Measurements from ENCODE around the gene DNAJC16. TPM values are rescaled to one million over a fixed set of nuclear protein-coding genes. Genes with fewer than 3 reads are reported as not detected.
"Not testable (repeated sequence)": the region's sequence is repeated elsewhere in the genome, so short reads cannot be mapped to it uniquely, and the experiment has no call there.

DNAJC16 gene
- total and polyA plus RNA-seq, 2 of the 4 experiments (the other 2 are of a cell fraction): 8.0 to 13.1 TPM

- no peak overlapping the region for H4K91ac ChIP-seq (ENCODE audit: insufficient read depth, low read depth, low read length)
- H3K9ac ChIP-seq (ENCODE audit: low read depth, low read length): no peak overlapping the region
- H2BK5ac ChIP-seq (ENCODE audit: low read depth, low read length, poor library complexity, severe bottlenecking): no peak overlapping the region
- no peak overlapping the region for H2AK5ac ChIP-seq (ENCODE audit: low read depth, low read length)
- in situ Hi-C loops (cut with MboI; ENCODE audit: low sequenced_read_pairs): no loop called here
- no peak overlapping the region for H4K8ac ChIP-seq (ENCODE audit: low read depth in 2 of 2, low read length in 2 of 2)
- H3K9me1 ChIP-seq (ENCODE audit: insufficient read depth, low read length): no peaks in the 10 kb centered on the region
- no peaks in the 10 kb centered on the region for H3K4me1 ChIP-seq (ENCODE audit: control insufficient read depth, insufficient read depth, low read length)
- no peak overlapping the region for H2BK120ac ChIP-seq (ENCODE audit: low read depth, low read length)
- dilution Hi-C loops (cut with HindIII; ENCODE audit: low sequenced_read_pairs, unreplicated experiment): no loop called here
- intact Hi-C loops (cut with micrococcal nuclease): no loop called here
- no peak overlapping the region for H3K4me3 ChIP-seq (ENCODE audit: insufficient read depth, low read depth, low read length)
- no peaks in the 10 kb centered on the region for H3K9me3 ChIP-seq (ENCODE audit: control insufficient read depth, insufficient read depth, low read length)
- no peak overlapping the region for H3K4me2 ChIP-seq (ENCODE audit: low read depth, low read length)
- no peak overlapping the region for H3K23ac ChIP-seq (ENCODE audit: low read depth, low read length)
- H4K5ac ChIP-seq (ENCODE audit: low read depth, low read length): no peak overlapping the region
- DNase-seq (no peak), ATAC-seq (ENCODE audit: low read depth) (no peak)
- no peak overlapping the region for H3K4ac ChIP-seq (ENCODE audit: low read depth, low read length)
- H4K20me1 ChIP-seq (ENCODE audit: insufficient read depth, low read length): no peaks in the 10 kb centered on the region
- H2BK20ac ChIP-seq (ENCODE audit: low read depth, low read length): no peak overlapping the region
- no peaks in the 10 kb centered on the region for H3K79me1 ChIP-seq (ENCODE audit: low read depth in 1 of 2, low read length in 2 of 2)
- no peak overlapping the region for H2AFZ ChIP-seq (replicated peaks; ENCODE audit: low read length, poor library complexity)
- H3K27me3 ChIP-seq (ENCODE audit: control insufficient read depth, insufficient read depth, low read length): no peaks in the 10 kb centered on the region
- H2BK15ac ChIP-seq (ENCODE audit: low read depth, low read length): no peak overlapping the region
- BruUV-seq (replicated peaks): no TSS peak
- no peak overlapping the region for H2AK9ac ChIP-seq (replicated peaks; ENCODE audit: low read depth, low read length, poor library complexity)
- no peak overlapping the region for H3K14ac ChIP-seq (replicated peaks; ENCODE audit: low read depth, low read length)
- no peak overlapping the region for H3K18ac ChIP-seq (ENCODE audit: low read depth, low read length)
- H3K36me3 ChIP-seq (ENCODE audit: control insufficient read depth, insufficient read depth, low read length): peaks cover 8% of the 10 kb centered on the region
- WGBS, 2 experiments (ENCODE audit: extremely low coverage in 2 of 2, insufficient read length in 1 of 2): 90% methylated on average over 2 of the region's 13 CpGs; no CpG with 5 or more reads in 1 of the 2 experiments
- ChIA-PET CTCF (no interaction called here), POLR2A (ENCODE audit: unreplicated experiment) (no interaction called here)
- H3K56ac ChIP-seq (ENCODE audit: extremely low read depth, insufficient read depth, low read length): no peak overlapping the region
- H3K27ac ChIP-seq (ENCODE audit: insufficient read depth, low read length): no peak overlapping the region
- TF ChIP-seq BHLHE40 (IDR thresholded peaks at IDR 0.05; ENCODE audit: low read depth, low read length) (no peak), MXI1 (IDR thresholded peaks at IDR 0.05; ENCODE audit: borderline replicate concordance, low read depth, low read length) (no peak), RAD21 (IDR thresholded peaks at IDR 0.05; ENCODE audit: low read length) (no peak), NFE2L2 (IDR thresholded peaks at IDR 0.05; ENCODE audit: low read depth, low read length) (no peak), CEBPB (IDR thresholded peaks at IDR 0.05; ENCODE audit: low read depth, low read length) (no peak), CHD1 (IDR thresholded peaks at IDR 0.05; ENCODE audit: low read depth, low read length) (no peak)
- TF ChIP-seq, protein P1, sequence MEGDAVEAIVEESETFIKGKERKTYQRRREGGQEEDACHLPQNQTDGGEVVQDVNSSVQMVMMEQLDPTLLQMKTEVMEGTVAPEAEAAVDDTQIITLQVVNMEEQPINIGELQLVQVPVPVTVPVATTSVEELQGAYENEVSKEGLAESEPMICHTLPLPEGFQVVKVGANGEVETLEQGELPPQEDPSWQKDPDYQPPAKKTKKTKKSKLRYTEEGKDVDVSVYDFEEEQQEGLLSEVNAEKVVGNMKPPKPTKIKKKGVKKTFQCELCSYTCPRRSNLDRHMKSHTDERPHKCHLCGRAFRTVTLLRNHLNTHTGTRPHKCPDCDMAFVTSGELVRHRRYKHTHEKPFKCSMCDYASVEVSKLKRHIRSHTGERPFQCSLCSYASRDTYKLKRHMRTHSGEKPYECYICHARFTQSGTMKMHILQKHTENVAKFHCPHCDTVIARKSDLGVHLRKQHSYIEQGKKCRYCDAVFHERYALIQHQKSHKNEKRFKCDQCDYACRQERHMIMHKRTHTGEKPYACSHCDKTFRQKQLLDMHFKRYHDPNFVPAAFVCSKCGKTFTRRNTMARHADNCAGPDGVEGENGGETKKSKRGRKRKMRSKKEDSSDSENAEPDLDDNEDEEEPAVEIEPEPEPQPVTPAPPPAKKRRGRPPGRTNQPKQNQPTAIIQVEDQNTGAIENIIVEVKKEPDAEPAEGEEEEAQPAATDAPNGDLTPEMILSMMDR (conservative IDR thresholded peaks at IDR 0.05; ENCODE audit: low read depth, low read length): no peak
These were observed 37.5 kb upstream of the DNAJC16 start for GRCh38 chr1:15489052-15489736.

- H3K4me1 ChIP-seq (ENCODE audit: control insufficient read depth, insufficient read depth, low read length); H3K56ac ChIP-seq (ENCODE audit: extremely low read depth, insufficient read depth, low read length); H3K9me3 ChIP-seq (ENCODE audit: control insufficient read depth, insufficient read depth, low read length); H3K4me2 ChIP-seq (ENCODE audit: low read depth, low read length); ATAC-seq (ENCODE audit: low read depth); dilution Hi-C loops (cut with HindIII; ENCODE audit: low sequenced_read_pairs, unreplicated experiment); H2BK120ac ChIP-seq (ENCODE audit: low read depth, low read length); H4K8ac ChIP-seq (ENCODE audit: low read depth in 2 of 2, low read length in 2 of 2); H2BK5ac ChIP-seq (ENCODE audit: low read depth, low read length, poor library complexity, severe bottlenecking); H3K9ac ChIP-seq (ENCODE audit: low read depth, low read length); intact Hi-C loops (cut with micrococcal nuclease); H3K4me3 ChIP-seq (ENCODE audit: insufficient read depth, low read depth, low read length); H3K4ac ChIP-seq (ENCODE audit: low read depth, low read length); H2AK9ac ChIP-seq (replicated peaks; ENCODE audit: low read depth, low read length, poor library complexity); H4K91ac ChIP-seq (ENCODE audit: insufficient read depth, low read depth, low read length); H2BK15ac ChIP-seq (ENCODE audit: low read depth, low read length); in situ Hi-C loops (cut with MboI; ENCODE audit: low sequenced_read_pairs); H3K23ac ChIP-seq (ENCODE audit: low read depth, low read length); H3K18ac ChIP-seq (ENCODE audit: low read depth, low read length); H4K5ac ChIP-seq (ENCODE audit: low read depth, low read length); CTCF ChIA-PET; H3K14ac ChIP-seq (replicated peaks; ENCODE audit: low read depth, low read length); H2BK20ac ChIP-seq (ENCODE audit: low read depth, low read length); POLR2A ChIA-PET (ENCODE audit: unreplicated experiment); H3K9me1 ChIP-seq (ENCODE audit: insufficient read depth, low read length); H3K27me3 ChIP-seq (ENCODE audit: control insufficient read depth, insufficient read depth, low read length); BruUV-seq (replicated peaks); H4K20me1 ChIP-seq (ENCODE audit: insufficient read depth, low read length); H3K27ac ChIP-seq (ENCODE audit: insufficient read depth, low read length); H2AFZ ChIP-seq (replicated peaks; ENCODE audit: low read length, poor library complexity); H3K79me1 ChIP-seq (ENCODE audit: low read depth in 1 of 2, low read length in 2 of 2); H2AK5ac ChIP-seq (ENCODE audit: low read depth, low read length): not testable (repeated sequence)
- peak; percentile 46 for DNase-seq
- WGBS, 2 experiments (ENCODE audit: extremely low coverage in 2 of 2, insufficient read length in 1 of 2): 94% methylated on average over 3 of the region's 4 CpGs; no CpG with 5 or more reads in 1 of the 2 experiments
- H3K36me3 ChIP-seq (ENCODE audit: control insufficient read depth, insufficient read depth, low read length): peaks cover 11% of the 10 kb centered on the region
These were observed 35.6 kb upstream of the DNAJC16 start for GRCh38 chr1:15491010-15491409.

Data from IMR-90 (cell line).